Coronary artery (tissue), 2 donors: ENCODE results near the gene SPIRE2.
A peak's percentile ranks its signal among the peaks of the same experiment; 100 is the strongest.

Experiments
- DNase-seq: peaks from one replicate; pipeline ENCODE4 v3.0.0-alpha.2; 2017; ENCODE audit warnings: low spot score
- H3K27ac ChIP-seq, 2 donors: fragments of 200-600 bp; sonication (generic); one replicate each; pipeline ENCODE4 v1.5.1; 2016 to 2019
- H3K4me3 ChIP-seq: fragments of 200-600 bp; sonication (generic); 2 replicates; pipeline ENCODE4 v1.5.1; 2016; ENCODE audit warnings: mild to moderate bottlenecking, moderate library complexity
- TF ChIP-seq, protein P1 (sequence below): fragments of 200-600 bp; sonication (generic); IDR thresholded peaks from one replicate; pipeline ENCODE4 v1.5.1; 2019; ENCODE audit warnings: antibody characterized with exemption

Gene SPIRE2

DNA sequence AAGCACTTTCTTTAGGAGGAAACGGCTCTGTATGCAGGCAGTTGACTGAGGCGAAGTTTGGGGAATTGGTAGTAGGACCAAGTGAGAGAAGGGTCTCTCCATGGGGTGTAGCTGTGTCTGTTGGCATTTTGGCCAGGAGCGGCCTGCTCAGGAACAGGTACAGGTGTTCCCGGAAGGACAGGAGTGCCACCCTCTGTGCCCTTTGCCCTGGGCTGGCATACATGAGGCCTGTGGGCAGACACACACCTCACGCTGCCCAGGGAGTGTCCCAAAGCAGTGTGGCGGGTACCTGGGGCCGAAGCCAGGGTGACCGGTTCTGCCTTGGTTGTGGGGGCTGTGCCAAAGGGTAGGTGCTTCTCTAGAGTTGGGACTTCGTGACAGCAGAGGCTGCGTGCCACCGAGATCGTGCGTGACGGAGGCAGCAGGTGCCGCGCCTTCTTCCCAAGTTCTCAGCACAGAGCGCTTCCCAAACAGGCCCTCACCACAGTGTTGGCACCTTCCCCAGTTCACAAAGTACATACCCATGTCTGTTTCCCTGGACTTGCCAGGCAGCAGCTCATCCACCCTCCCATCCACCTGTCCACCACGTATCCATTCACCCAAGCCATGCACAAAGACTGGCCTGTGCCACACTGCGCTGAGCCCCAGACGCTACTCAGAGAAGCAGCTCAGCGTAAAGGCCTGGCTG, 25.2 kb downstream of the SPIRE2 start:
- Histone ChIP-seq H3K27ac (no peak overlapping the region), H3K4me3 (no peak overlapping the region)
- TF ChIP-seq, protein P1, sequence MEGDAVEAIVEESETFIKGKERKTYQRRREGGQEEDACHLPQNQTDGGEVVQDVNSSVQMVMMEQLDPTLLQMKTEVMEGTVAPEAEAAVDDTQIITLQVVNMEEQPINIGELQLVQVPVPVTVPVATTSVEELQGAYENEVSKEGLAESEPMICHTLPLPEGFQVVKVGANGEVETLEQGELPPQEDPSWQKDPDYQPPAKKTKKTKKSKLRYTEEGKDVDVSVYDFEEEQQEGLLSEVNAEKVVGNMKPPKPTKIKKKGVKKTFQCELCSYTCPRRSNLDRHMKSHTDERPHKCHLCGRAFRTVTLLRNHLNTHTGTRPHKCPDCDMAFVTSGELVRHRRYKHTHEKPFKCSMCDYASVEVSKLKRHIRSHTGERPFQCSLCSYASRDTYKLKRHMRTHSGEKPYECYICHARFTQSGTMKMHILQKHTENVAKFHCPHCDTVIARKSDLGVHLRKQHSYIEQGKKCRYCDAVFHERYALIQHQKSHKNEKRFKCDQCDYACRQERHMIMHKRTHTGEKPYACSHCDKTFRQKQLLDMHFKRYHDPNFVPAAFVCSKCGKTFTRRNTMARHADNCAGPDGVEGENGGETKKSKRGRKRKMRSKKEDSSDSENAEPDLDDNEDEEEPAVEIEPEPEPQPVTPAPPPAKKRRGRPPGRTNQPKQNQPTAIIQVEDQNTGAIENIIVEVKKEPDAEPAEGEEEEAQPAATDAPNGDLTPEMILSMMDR, result no peak
- no peak for DNase-seq

DNA sequence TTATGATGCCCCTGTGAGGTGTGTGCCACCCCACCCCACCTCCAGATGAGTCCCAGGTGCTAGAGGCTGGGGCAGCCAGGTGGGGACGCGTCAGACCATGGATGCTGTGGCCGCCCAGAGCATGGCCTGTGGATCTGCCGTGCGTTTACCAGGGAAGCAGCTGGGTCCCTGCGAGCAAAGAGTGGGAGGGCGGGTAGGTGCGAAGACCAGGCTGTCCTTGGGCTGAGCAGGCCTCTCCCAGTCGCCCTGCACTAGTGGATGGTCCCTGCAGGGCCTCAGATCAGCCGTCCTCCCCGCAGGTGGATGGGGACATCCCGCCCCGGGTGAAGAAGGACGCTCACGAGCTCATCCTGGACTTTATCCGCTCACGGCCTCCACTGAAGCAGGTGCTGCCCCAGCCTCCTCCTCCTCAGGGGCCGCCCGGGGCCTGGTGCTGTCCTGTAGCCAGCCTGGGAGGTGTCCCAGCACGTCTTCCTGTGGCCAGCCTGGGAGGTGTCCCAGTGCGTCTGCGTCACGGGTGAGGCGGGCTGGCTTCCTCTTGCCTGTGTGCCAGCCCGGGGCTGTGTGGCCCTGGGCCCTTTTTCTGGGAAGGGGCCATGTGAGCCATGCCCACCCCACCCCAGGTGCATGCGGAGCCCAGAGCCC, 27.1 kb downstream of the SPIRE2 start:
- DNase-seq, result no peak
- Histone ChIP-seq H3K4me3 (no peak overlapping the region), H3K27ac (no peak overlapping the region)
- TF ChIP-seq, protein P1, result no peak

DNA sequence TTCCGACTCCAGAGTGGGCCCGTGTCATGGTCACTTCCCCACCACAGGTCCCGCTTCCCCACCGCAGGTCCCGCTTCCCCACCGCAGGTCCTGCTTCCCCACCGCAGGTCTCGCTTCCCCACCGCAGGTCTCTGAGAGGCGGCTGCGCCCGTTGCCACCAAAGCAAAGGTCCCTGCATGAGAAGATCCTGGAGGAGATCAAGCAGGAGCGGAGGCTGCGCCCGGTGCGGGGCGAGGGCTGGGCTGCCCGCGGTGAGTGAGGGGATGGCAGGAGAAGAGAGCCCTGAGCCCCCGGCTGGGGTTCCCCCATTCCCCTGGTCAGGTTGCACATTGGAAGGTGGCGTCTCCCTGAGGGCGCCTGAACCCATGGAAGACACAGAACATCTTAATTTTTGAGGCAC, 27.7 kb downstream of the SPIRE2 start:
- DNase-seq, result no peak
- Histone ChIP-seq H3K4me3 (no peak overlapping the region), H3K27ac (no peak overlapping the region)
- TF ChIP-seq, protein P1, result no peak

DNA sequence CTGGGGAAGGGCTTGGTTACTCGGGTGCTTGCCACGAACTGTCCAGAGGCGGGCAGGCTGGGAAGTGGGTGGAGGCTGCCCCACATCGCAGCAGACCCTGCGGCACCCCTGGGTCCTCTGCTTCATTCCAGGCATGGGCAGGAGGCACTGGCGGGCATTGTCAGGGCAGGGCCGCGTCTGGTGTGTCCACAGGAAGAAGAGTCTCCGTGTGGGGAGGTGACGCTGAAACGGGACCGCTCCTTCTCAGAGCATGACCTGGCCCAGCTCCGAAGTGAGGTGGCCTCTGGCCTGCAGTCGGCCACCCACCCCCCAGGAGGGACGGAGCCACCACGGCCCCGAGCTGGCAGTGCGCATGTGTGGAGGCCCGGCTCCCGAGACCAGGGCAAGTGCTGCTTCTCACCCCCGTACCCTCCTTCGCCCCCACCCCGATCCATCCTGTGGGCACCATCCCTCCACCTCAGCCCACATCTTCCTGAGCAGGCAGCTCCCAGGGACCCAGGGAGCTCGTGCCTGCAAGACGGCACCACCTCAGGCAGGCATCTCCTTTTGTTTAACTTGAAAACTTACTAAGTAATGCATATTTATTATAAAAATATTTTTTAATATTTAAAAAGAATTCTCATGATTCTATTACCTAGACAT, 30.8 kb downstream of the SPIRE2 start:
- no peak overlapping the region for H3K4me3 ChIP-seq

DNA sequence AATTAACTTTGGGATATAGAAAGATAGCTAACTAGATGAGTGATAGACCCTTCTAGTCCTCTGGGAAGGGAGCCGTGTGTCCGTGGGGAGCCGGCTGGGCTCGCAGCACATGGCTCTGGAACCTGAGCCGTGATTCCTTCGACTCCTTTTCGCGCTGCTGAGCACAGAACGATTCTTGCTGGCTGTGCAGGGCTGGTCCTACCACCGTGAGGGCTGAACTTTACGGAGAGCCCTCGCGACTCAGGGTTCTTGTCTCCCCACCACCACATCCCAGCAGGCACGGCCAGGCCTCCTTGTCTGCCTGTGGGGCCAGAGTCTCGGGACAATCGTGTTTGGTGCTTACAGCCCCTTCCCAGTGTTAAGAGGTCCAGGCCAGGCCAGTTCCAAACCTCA, 31.3 kb downstream of the SPIRE2 start:
- TF ChIP-seq, protein P1, result no peak
- Histone ChIP-seq H3K4me3 (no peak overlapping the region), H3K27ac (no peak overlapping the region)
- DNase-seq, result no peak

More for the DNA sequence above, 30.8 kb downstream of the SPIRE2 start:
- DNase-seq, result no peak
- TF ChIP-seq, protein P1, result no peak
- H3K27ac ChIP-seq, result no peak overlapping the region

DNA sequence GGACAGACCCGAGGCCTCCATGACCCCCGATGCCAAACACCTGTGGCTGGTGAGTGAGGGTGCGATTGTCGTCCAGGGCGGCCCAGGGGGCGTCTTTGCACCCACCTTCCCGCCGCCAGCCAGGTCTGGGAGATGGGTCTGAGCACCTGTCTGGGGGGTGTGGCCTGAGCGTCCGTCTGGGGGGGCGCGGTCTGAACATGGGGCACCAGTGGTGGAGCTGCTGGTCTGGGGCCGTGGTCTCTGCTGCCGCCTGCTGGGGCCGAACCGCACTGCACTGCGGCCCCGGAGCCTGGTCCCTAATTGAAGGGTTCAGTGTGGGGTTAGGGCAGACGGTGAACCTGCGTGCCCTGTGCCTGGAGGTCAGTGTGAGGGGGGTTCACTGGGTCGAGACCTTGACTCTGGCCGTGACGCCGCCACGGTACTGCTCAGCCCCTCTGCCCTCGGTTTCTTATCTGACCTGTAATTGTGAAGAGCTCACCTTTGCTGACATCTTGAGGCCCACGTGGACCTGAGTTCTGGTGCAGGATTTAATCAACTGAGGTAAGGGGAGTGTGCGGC, 32.6 kb downstream of the SPIRE2 start:
- H3K27ac ChIP-seq, result no peak overlapping the region
- no peak overlapping the region for H3K4me3 ChIP-seq
- TF ChIP-seq, protein P1, result peak; percentile 94
- DNase-seq, result no peak
